GM18519 (cell line): ENCODE results near the gene CRACR2A.

Source experiments
- ATAC-seq: cut with Tn5 transposase; IDR thresholded peaks from one replicate; pipeline ENCODE4 v1.9.1; 2021; ENCODE audit warnings: mild to moderate bottlenecking, moderate library complexity; ENCODE audit not compliant: unreplicated experiment, low FRiP score

CRACR2A gene

DNA sequence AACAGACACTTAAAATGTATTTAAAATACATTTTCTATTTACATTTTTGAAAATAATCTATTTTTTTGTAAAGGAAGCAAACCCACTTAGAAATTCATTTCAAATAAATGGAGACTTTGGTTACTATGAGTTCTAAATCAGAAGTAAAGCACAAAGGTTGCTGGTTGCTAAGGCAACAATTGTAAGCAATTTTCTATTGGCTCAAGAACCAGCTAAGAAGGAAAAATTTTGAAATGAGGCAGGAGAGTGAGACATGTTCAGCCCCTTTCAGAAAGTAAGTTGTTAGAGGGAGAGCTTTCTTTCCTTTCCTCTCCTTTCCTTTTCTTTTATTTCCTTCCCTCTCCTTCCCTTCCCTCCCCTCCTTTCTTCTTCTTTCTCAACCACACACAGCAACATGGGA lies 181.2 kb downstream of the CRACR2A start:
- ATAC-seq: no peak

DNA sequence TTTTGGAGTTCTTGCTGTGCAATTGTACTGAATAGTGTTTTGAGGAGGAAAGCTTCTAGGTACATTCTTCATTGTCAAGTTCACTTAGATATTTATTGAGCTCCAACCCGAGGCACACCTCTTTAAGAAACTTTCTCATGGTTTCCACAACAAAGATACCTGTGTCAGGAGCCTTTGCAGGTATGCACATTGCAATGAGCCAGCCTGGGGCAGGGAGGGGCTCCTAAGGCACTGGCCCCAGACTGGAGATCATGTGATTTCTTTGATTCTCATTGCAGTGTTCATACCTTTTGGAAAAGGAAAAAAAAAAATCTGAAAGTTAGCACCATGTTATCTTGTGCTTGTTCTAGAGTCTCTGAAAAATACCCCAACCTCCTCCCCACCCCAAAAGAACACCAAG lies 181.6 kb downstream of the CRACR2A start:
- no peak for ATAC-seq

DNA sequence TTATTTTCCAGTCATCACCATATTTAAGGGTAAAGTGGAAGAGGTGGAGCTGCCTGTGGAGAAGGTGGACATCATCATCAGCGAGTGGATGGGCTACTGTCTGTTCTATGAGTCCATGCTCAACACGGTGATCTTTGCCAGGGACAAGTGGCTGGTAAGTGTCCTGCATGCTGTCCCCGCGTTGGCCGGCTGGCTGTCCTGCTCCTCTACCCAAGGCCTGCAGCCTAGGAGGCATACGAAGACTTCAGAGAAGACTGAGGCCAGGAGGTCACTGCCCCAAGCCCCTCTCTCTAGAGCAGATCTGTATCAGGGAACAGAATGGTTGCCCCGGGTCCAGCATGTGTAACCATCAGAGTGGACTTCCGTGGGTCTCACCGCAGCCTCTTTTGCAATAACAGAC lies 184.2 kb downstream of the CRACR2A start:
- no peak for ATAC-seq

GRCh38 chr12:3565985-3566384 lies 186.9 kb downstream of the CRACR2A start:
- ATAC-seq: no peak
